ENCODE measurements around the gene TAPBPL.

TAPBPL gene

GRCh38 chr12:6434205-6435140 lies 17.4 kb upstream of the TAPBPL start:
- no peak overlapping the region for H3K4me2 ChIP-seq (ENCODE audit: low read depth, low read length)
- no peak for TF ChIP-seq CTCF (IDR thresholded peaks at IDR 0.05; ENCODE audit: low read length)
- no peak for TF ChIP-seq EZH2 (optimal IDR thresholded peaks at IDR 0.05; ENCODE audit: low read depth, low read length)
- H3K36me3 ChIP-seq (replicated peaks; ENCODE audit: insufficient read depth, low read length), result no peaks in the 10 kb centered on the region
- H3K4me1 ChIP-seq (ENCODE audit: low read length), result no peaks in the 10 kb centered on the region; the same call in 1 of the 2 replicates
- H3K27me3 ChIP-seq (replicated peaks; ENCODE audit: insufficient read depth, low read length), result no peaks in the 10 kb centered on the region
- no peak overlapping the region for H3K4me3 ChIP-seq (ENCODE audit: low read length)
- H3K9ac ChIP-seq (ENCODE audit: low read length), result no peak overlapping the region
- no peak overlapping the region for H2AFZ ChIP-seq (ENCODE audit: low read length)
- no peaks in the 10 kb centered on the region for H3K9me3 ChIP-seq (replicated peaks; ENCODE audit: insufficient read depth, low read length)
- H3K9me2 ChIP-seq (replicated peaks; ENCODE audit: insufficient read depth, low read length), result no peaks in the 10 kb centered on the region
- H4K20me1 ChIP-seq (ENCODE audit: insufficient read depth, low read length), result no peaks in the 10 kb centered on the region
- H3F3A ChIP-seq (ENCODE audit: insufficient read depth, low read length), result no peaks in the 10 kb centered on the region
- DNase-seq, result no peak
- no peaks in the 10 kb centered on the region for H3K79me2 ChIP-seq (ENCODE audit: low read length)
- H3K27ac ChIP-seq (ENCODE audit: low read length), result no peak overlapping the region

- Histone ChIP-seq H3K27ac (ENCODE audit: low read length) (no peak overlapping the region), H4K20me1 (ENCODE audit: insufficient read depth, low read length) (no peaks in the 10 kb centered on the region), H3K4me1 (ENCODE audit: low read length) (no peaks in the 10 kb centered on the region; the same call in 1 of the 2 replicates), H3K27me3 (replicated peaks; ENCODE audit: insufficient read depth, low read length) (no peaks in the 10 kb centered on the region), H3K9me3 (replicated peaks; ENCODE audit: insufficient read depth, low read length) (no peaks in the 10 kb centered on the region), H3K79me2 (ENCODE audit: low read length) (no peaks in the 10 kb centered on the region), H3K4me3 (ENCODE audit: low read length) (no peak overlapping the region), H3F3A (ENCODE audit: insufficient read depth, low read length) (no peaks in the 10 kb centered on the region), H3K9me2 (replicated peaks; ENCODE audit: insufficient read depth, low read length) (no peaks in the 10 kb centered on the region), H3K9ac (ENCODE audit: low read length) (no peak overlapping the region), H3K4me2 (ENCODE audit: low read depth, low read length) (no peak overlapping the region), H3K36me3 (replicated peaks; ENCODE audit: insufficient read depth, low read length) (no peaks in the 10 kb centered on the region), H2AFZ (ENCODE audit: low read length) (no peak overlapping the region)
- no peak for DNase-seq
- no peak for TF ChIP-seq EZH2phosphoT487 (IDR thresholded peaks at IDR 0.05; ENCODE audit: low read length)
- no peak for TF ChIP-seq EZH2 (optimal IDR thresholded peaks at IDR 0.05; ENCODE audit: low read depth, low read length)
- TF ChIP-seq CTCF (IDR thresholded peaks at IDR 0.05; ENCODE audit: low read length), result no peak
These were observed 15.7 kb upstream of the TAPBPL start for GRCh38 chr12:6435961-6436715.

GRCh38 chr12:6437586-6437985 lies 14.3 kb upstream of the TAPBPL start:
- Histone ChIP-seq H3K27ac (ENCODE audit: low read length) (no peak overlapping the region), H4K20me1 (ENCODE audit: insufficient read depth, low read length) (no peaks in the 10 kb centered on the region), H3K27me3 (replicated peaks; ENCODE audit: insufficient read depth, low read length) (no peaks in the 10 kb centered on the region), H3K4me2 (ENCODE audit: low read depth, low read length) (no peak overlapping the region), H3K36me3 (replicated peaks; ENCODE audit: insufficient read depth, low read length) (no peaks in the 10 kb centered on the region), H3K9me3 (replicated peaks; ENCODE audit: insufficient read depth, low read length) (no peaks in the 10 kb centered on the region), H3K4me1 (ENCODE audit: low read length) (no peaks in the 10 kb centered on the region; the same call in 1 of the 2 replicates), H3K9me2 (replicated peaks; ENCODE audit: insufficient read depth, low read length) (no peaks in the 10 kb centered on the region), H3F3A (ENCODE audit: insufficient read depth, low read length) (no peaks in the 10 kb centered on the region), H3K79me2 (ENCODE audit: low read length) (no peaks in the 10 kb centered on the region), H2AFZ (ENCODE audit: low read length) (no peak overlapping the region), H3K4me3 (ENCODE audit: low read length) (no peak overlapping the region), H3K9ac (ENCODE audit: low read length) (no peak overlapping the region)
- TF ChIP-seq CTCF (IDR thresholded peaks at IDR 0.05; ENCODE audit: low read length) (no peak), EZH2phosphoT487 (IDR thresholded peaks at IDR 0.05; ENCODE audit: low read length) (no peak), EZH2 (optimal IDR thresholded peaks at IDR 0.05; ENCODE audit: low read depth, low read length) (no peak)
- no peak for DNase-seq

Measured in MM.1S (cell line).